Activated CD4-positive, alpha-beta memory T cell treated with anti-CD3 and anti-CD28 coated beads for 36 hours (primary cell): ENCODE data around the gene ZNF407. TPM values are rescaled to one million over a fixed set of nuclear protein-coding genes. Genes with fewer than 3 reads are reported as not detected.

Experiments
- CTCF ChIA-PET: fragments of 350-600 bp; sonication (Branson Sonifier 250); formaldehyde crosslinking; loops from one replicate; lab custom pipeline; 2021; ENCODE audit warnings: antibody characterized with exemption, inconsistent platforms; lab: Charles Lee
- POLR2A ChIA-PET: fragments of 350-600 bp; sonication (Branson Sonifier 250); formaldehyde crosslinking; loops from one replicate; lab custom pipeline; 2021; ENCODE audit warnings: antibody characterized with exemption; lab: Charles Lee
- DNase-seq: peaks from one replicate; pipeline ENCODE4 v3.0.0-alpha.2; 2020
- H3K27ac Mint-ChIP-seq: one replicate; pipeline ENCODE4 v1.8.0; 2021; ENCODE audit warnings: mixed read lengths
- H3K27me3 Mint-ChIP-seq: one replicate; pipeline ENCODE4 v1.8.0; 2021; ENCODE audit warnings: mixed read lengths
- H3K36me3 Mint-ChIP-seq: one replicate; pipeline ENCODE4 v1.8.0; 2021; ENCODE audit warnings: mixed read lengths
- H3K4me1 Mint-ChIP-seq: one replicate; pipeline ENCODE4 v1.8.0; 2021; ENCODE audit warnings: low read depth, mixed read lengths
- H3K4me3 Mint-ChIP-seq: one replicate; pipeline ENCODE4 v1.8.0; 2021; ENCODE audit warnings: mild to moderate bottlenecking, mixed read lengths
- H3K9me3 Mint-ChIP-seq: one replicate; pipeline ENCODE4 v1.8.0; 2021; ENCODE audit warnings: mixed read lengths
- intact Hi-C: fragments of 100-400 bp; cut with micrococcal nuclease; formaldehyde crosslinking; loops from one replicate; pipeline ENCODE4 v1.15.1; 2023
- total RNA-seq, 2 experiments: library from RNA; stranded (reverse); gene quantifications; one replicate each; pipeline ENCODE4 v1.2.3, GENCODE V29; 2021

ZNF407 gene
- total RNA-seq, 2 experiments from 2014 or later = 10.0 to 10.5 TPM

DNA sequence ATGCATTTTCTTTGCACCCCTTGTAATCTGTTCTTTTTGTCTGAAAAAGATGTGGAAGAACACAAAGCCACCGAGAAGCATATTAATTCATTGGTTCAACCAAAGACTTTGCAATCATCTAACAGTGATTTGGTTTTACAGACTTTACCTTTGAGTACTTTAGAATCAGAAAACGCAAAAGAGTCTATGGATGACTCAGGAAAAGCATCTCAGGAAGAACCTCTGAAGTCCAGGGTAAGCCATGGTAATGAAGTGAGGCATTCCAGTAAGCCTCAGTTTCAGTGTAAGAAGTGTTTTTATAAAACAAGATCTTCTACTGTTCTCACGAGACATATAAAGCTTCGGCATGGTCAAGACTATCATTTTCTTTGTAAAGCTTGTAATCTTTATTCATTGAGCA, 35.2 kb downstream of the ZNF407 start:
- ChIA-PET CTCF (interaction anchor here (1.1 to 1.4 kb wide), 2 partner anchors 9 to 20 kb away, joined by 3 to 4 read pairs; no protein-coding TSS in a partner anchor), POLR2A (interaction anchor here (0.5 kb wide), 1 partner anchor 34 kb away, joined by 4 read pairs; no protein-coding TSS in a partner anchor)
- H3K4me3 Mint-ChIP-seq = no peak overlapping the region
- intact Hi-C loops = no loop called here
- H3K36me3 Mint-ChIP-seq = peaks cover 25% of the 10 kb centered on the region
- DNase-seq = no peak
- peaks cover 46% of the 10 kb centered on the region for H3K4me1 Mint-ChIP-seq
- peak overlapping the region; percentile 83 for H3K27ac Mint-ChIP-seq
- H3K9me3 Mint-ChIP-seq = no peaks in the 10 kb centered on the region
- no peaks in the 10 kb centered on the region for H3K27me3 Mint-ChIP-seq

- CTCF ChIA-PET = interaction anchor here (0.5 to 1.1 kb wide), 3 partner anchors 10 to 185 kb away, joined by 3 read pairs; no protein-coding TSS in a partner anchor
- intact Hi-C loops = no loop called here
- peaks cover 25% of the 10 kb centered on the region for H3K36me3 Mint-ChIP-seq
- peak overlapping the region; percentile 83 for H3K27ac Mint-ChIP-seq
- H3K9me3 Mint-ChIP-seq = no peaks in the 10 kb centered on the region
- POLR2A ChIA-PET = no interaction called here
- no peaks in the 10 kb centered on the region for H3K27me3 Mint-ChIP-seq
- peaks cover 46% of the 10 kb centered on the region for H3K4me1 Mint-ChIP-seq
- no peak overlapping the region for H3K4me3 Mint-ChIP-seq
- peak; percentile 58 for DNase-seq
These were observed 36.1 kb downstream of the ZNF407 start for GRCh38 chr18:74633652-74634352.

DNA sequence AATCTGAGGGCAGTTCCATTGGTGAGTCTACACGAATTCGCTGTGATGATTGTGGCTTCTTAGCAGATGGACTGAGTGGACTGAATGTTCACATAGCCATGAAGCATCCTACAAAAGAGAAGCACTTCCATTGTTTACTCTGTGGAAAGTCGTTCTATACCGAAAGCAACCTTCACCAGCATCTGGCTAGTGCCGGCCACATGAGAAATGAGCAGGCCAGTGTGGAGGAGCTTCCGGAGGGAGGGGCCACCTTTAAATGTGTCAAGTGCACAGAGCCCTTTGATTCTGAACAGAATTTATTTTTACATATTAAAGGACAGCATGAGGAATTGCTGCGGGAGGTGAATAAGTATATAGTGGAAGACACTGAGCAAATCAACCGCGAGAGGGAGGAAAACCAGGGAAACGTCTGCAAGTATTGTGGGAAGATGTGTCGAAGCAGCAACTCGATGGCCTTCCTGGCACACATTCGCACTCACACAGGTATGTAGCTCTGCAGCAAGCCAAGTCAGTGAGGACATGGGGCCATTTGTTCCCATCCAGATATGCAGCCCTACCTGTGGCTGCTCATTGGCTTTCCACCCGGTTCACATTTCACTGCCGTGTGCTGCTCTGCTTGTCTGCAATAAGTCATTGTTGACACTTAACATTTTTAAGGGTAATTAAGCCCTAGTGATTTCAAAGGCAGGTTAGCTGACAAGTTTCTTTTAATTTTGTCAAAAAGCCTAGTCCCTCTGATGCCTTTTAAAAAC, 37.7 kb downstream of the ZNF407 start:
- no peak overlapping the region for H3K27ac Mint-ChIP-seq
- POLR2A ChIA-PET = no interaction called here
- H3K4me3 Mint-ChIP-seq = no peak overlapping the region
- peaks cover 25% of the 10 kb centered on the region for H3K36me3 Mint-ChIP-seq
- peaks cover 44% of the 10 kb centered on the region for H3K4me1 Mint-ChIP-seq
- H3K9me3 Mint-ChIP-seq = no peaks in the 10 kb centered on the region
- H3K27me3 Mint-ChIP-seq = no peaks in the 10 kb centered on the region
- CTCF ChIA-PET = no interaction called here
- DNase-seq = no peak
- intact Hi-C loops = no loop called here

DNA sequence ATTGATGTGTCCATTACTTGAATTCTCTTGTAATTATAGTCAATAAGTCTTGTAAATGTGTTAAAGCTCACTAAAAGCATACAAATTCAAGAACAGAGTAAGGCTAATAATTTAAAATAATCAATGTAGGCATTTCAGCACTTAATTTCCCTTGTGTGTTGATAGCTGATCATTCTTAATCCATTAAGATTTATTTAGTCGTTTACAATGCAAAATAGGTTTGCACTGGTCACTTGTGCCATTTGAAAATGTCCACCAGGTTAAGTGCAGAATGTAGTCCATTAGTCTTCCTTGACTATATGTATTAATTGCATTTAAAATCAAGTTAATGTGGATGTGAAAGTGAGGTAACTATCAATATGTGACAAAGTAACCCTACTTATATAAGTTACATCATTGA, 39.4 kb downstream of the ZNF407 start:
- DNase-seq = no peak
- no peak overlapping the region for H3K4me3 Mint-ChIP-seq
- ChIA-PET CTCF (no interaction called here), POLR2A (interaction anchor here (0.6 kb wide), 1 partner anchor 573 kb away, joined by 3 read pairs; the partner anchor contains the start of gene TSHZ1)
- no peaks in the 10 kb centered on the region for H3K9me3 Mint-ChIP-seq
- peaks cover 28% of the 10 kb centered on the region for H3K4me1 Mint-ChIP-seq
- no peaks in the 10 kb centered on the region for H3K27me3 Mint-ChIP-seq
- peaks cover 25% of the 10 kb centered on the region for H3K36me3 Mint-ChIP-seq
- no peak overlapping the region for H3K27ac Mint-ChIP-seq
- intact Hi-C loops = no loop called here

- no peak for DNase-seq
- no peak overlapping the region for H3K4me3 Mint-ChIP-seq
- peaks cover 16% of the 10 kb centered on the region for H3K4me1 Mint-ChIP-seq
- no peaks in the 10 kb centered on the region for H3K27me3 Mint-ChIP-seq
- H3K9me3 Mint-ChIP-seq = no peaks in the 10 kb centered on the region
- H3K27ac Mint-ChIP-seq = no peak overlapping the region
- intact Hi-C loops = no loop called here
- ChIA-PET POLR2A (no interaction called here), CTCF (no interaction called here)
- peaks cover 18% of the 10 kb centered on the region for H3K36me3 Mint-ChIP-seq
These were observed 40.5 kb downstream of the ZNF407 start for GRCh38 chr18:74638210-74638609.

DNA sequence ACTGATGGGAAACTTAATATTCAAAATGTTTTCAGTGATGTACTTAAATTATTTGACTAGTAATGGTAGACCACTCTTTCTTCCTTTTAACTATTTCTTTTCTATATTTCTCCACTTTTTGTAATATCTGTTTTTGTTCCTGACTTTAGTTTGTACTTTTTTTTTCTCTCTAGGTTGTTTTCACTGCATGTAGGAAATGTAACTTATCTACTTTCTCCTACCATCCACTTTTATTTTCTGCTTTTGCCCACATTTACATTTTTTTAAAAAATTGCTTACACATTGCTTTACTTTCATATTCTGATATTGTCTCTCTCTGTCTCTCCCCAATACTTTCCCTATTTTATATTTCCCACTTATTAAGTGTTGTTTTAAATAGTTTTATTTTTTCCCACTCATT, 47.0 kb downstream of the ZNF407 start:
- H3K4me1 Mint-ChIP-seq = peaks cover 4% of the 10 kb centered on the region
- ChIA-PET POLR2A (no interaction called here), CTCF (no interaction called here)
- H3K36me3 Mint-ChIP-seq = peaks cover 11% of the 10 kb centered on the region
- no peaks in the 10 kb centered on the region for H3K9me3 Mint-ChIP-seq
- intact Hi-C loops = no loop called here
- H3K27me3 Mint-ChIP-seq = no peaks in the 10 kb centered on the region
- no peak for DNase-seq
- H3K27ac Mint-ChIP-seq = no peak overlapping the region
- H3K4me3 Mint-ChIP-seq = no peak overlapping the region

DNA sequence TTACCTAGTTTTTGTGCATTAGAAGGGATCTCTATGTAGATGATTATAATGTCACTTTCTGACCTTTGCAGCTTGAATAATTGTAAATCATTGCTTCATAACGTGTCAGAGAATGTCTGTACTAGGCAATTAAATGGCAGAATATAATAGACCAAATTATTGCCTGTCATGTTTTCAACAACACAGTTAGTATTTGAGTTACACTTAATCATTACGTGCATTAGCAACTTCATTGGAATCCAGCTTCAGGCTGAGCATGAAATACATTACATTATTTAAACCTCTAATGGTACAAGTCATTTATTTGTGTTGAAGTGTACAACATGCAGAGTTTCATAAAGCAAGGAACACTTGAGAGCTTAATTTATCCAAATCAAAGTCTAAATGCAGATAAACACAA, 48.0 kb downstream of the ZNF407 start:
- no peaks in the 10 kb centered on the region for H3K9me3 Mint-ChIP-seq
- ChIA-PET CTCF (no interaction called here), POLR2A (no interaction called here)
- no peak overlapping the region for H3K4me3 Mint-ChIP-seq
- H3K27me3 Mint-ChIP-seq = no peaks in the 10 kb centered on the region
- no peak for DNase-seq
- peaks cover 4% of the 10 kb centered on the region for H3K4me1 Mint-ChIP-seq
- intact Hi-C loops = no loop called here
- H3K27ac Mint-ChIP-seq = no peak overlapping the region
- peaks cover 11% of the 10 kb centered on the region for H3K36me3 Mint-ChIP-seq

GRCh38 chr18:74651327-74652128, 53.9 kb downstream of the ZNF407 start:
- ChIA-PET CTCF (interaction anchor here (1.0 to 1.6 kb wide), 3 partner anchors 18 to 827 kb away, joined by 3 to 6 read pairs (median 3); no protein-coding TSS in a partner anchor), POLR2A (no interaction called here)
- Mint-ChIP-seq H3K4me3 (no peak overlapping the region), H3K4me1 (peaks cover 3% of the 10 kb centered on the region), H3K27ac (no peak overlapping the region), H3K9me3 (no peaks in the 10 kb centered on the region), H3K27me3 (no peaks in the 10 kb centered on the region), H3K36me3 (peaks cover 4% of the 10 kb centered on the region)
- DNase-seq = no peak
- intact Hi-C loops = loop anchor here (1.0 to 10.0 kb wide), 4 partner anchors 243 to 1697 kb away; no protein-coding TSS in a partner anchor

GRCh38 chr18:74652392-74652988, 54.8 kb downstream of the ZNF407 start:
- peaks cover 3% of the 10 kb centered on the region for H3K4me1 Mint-ChIP-seq
- ChIA-PET POLR2A (no interaction called here), CTCF (interaction anchor here (0.7 to 1.8 kb wide), 12 partner anchors 9 to 1075 kb away, joined by 3 to 6 read pairs (median 4); no protein-coding TSS in a partner anchor)
- intact Hi-C loops = loop anchor here (1.0 to 10.0 kb wide), 4 partner anchors 242 to 1696 kb away; no protein-coding TSS in a partner anchor
- no peak overlapping the region for H3K4me3 Mint-ChIP-seq
- H3K27ac Mint-ChIP-seq = no peak overlapping the region
- H3K9me3 Mint-ChIP-seq = no peaks in the 10 kb centered on the region
- DNase-seq = no peak
- H3K27me3 Mint-ChIP-seq = no peaks in the 10 kb centered on the region
- H3K36me3 Mint-ChIP-seq = peaks cover 3% of the 10 kb centered on the region

- Mint-ChIP-seq H3K36me3 (no peaks in the 10 kb centered on the region), H3K27ac (no peak overlapping the region), H3K9me3 (no peaks in the 10 kb centered on the region), H3K4me1 (peaks cover 3% of the 10 kb centered on the region), H3K4me3 (no peak overlapping the region), H3K27me3 (no peaks in the 10 kb centered on the region)
- intact Hi-C loops = loop anchor here (2.0 to 10.0 kb wide), 2 partner anchors 240 to 308 kb away; no protein-coding TSS in a partner anchor
- POLR2A ChIA-PET = no interaction called here
- CTCF ChIA-PET = no interaction called here
- DNase-seq = no peak
These were observed 57.0 kb downstream of the ZNF407 start for GRCh38 chr18:74654638-74655037.

GRCh38 chr18:74661008-74661407, 63.3 kb downstream of the ZNF407 start:
- peaks cover 2% of the 10 kb centered on the region for H3K36me3 Mint-ChIP-seq
- H3K4me1 Mint-ChIP-seq = no peaks in the 10 kb centered on the region
- DNase-seq = no peak
- no peaks in the 10 kb centered on the region for H3K27me3 Mint-ChIP-seq
- POLR2A ChIA-PET = interaction anchor here (0.6 kb wide), 1 partner anchor 457 kb away, joined by 5 read pairs; no protein-coding TSS in a partner anchor
- intact Hi-C loops = no loop called here
- no peaks in the 10 kb centered on the region for H3K9me3 Mint-ChIP-seq
- no peak overlapping the region for H3K27ac Mint-ChIP-seq
- H3K4me3 Mint-ChIP-seq = no peak overlapping the region
- CTCF ChIA-PET = no interaction called here
